Measurements from ENCODE around the gene AKIRIN1.

GRCh38 chr1:39045231-39045630, 54.2 kb downstream of the AKIRIN1 start:
- TF ChIP-seq EZH2 (IDR thresholded peaks at IDR 0.05) (no peak), CTCF (IDR thresholded peaks at IDR 0.05) (no peak), EZH2phosphoT487 (IDR thresholded peaks at IDR 0.05) (no peak)

Data from neural progenitor cell (in vitro differentiated cells).